Memory B cell (primary cell): ENCODE measurements around the gene NOTO.

Experiments used
- ATAC-seq: fragments of 150-1000 bp; cut with Tn5 transposase; 2 replicates; pipeline ENCODE4 v1.10.0; 2021; ENCODE audit warnings: low read depth, mild to moderate bottlenecking, moderate library complexity
- DNase-seq, 2 donors: peaks; one replicate each; pipeline ENCODE4 v3.0.0; 2022; ENCODE audit warnings: low spot score in 2 of 2
- H3K27ac Mint-ChIP-seq: one replicate; pipeline ENCODE4 v1.8.0; 2022; ENCODE audit warnings: mild to moderate bottlenecking, moderate library complexity, mixed read lengths
- H3K27me3 Mint-ChIP-seq: one replicate; pipeline ENCODE4 v1.8.0; 2022; ENCODE audit warnings: mixed read lengths
- H3K36me3 Mint-ChIP-seq: one replicate; pipeline ENCODE4 v1.8.0; 2022; ENCODE audit warnings: mild to moderate bottlenecking, mixed read lengths
- H3K4me1 Mint-ChIP-seq: one replicate; pipeline ENCODE4 v1.8.0; 2022; ENCODE audit warnings: mixed read lengths
- H3K4me3 Mint-ChIP-seq: one replicate; pipeline ENCODE4 v1.8.0; 2022; ENCODE audit warnings: mild to moderate bottlenecking, moderate library complexity, mixed read lengths
- H3K9me3 Mint-ChIP-seq: one replicate; pipeline ENCODE4 v1.8.0; 2022; ENCODE audit warnings: mixed read lengths

NOTO gene

GRCh38 chr2:73233932-73234832 is 31.8 kb downstream of the NOTO start, which contains the start of gene CCT7:
CCT7 (plus strand) TSS chr2:73234308; CDS start chr2:73234379, 71 bp downstream.
- Mint-ChIP-seq H3K36me3 (peaks cover 2% of the 10 kb centered on the region), H3K27ac (peak within 1 kb of the TSS; percentile 96), H3K4me3 (peak within 1 kb of the TSS; percentile 94), H3K9me3 (no peaks in the 10 kb centered on the region), H3K27me3 (no peaks in the 10 kb centered on the region), H3K4me1 (peaks cover 26% of the 10 kb centered on the region)
- DNase-seq: peak; percentile 83 to 84
- peak; percentile 70 for ATAC-seq

GRCh38 chr2:73235315-73236028 is 33.1 kb downstream of the NOTO start:
- Mint-ChIP-seq H3K4me1 (peaks cover 26% of the 10 kb centered on the region), H3K27ac (peak overlapping the region; percentile 96), H3K27me3 (no peaks in the 10 kb centered on the region), H3K9me3 (no peaks in the 10 kb centered on the region), H3K36me3 (peaks cover 4% of the 10 kb centered on the region), H3K4me3 (peak overlapping the region; percentile 94)
- DNase-seq (no peak), ATAC-seq (no peak)

DNA sequence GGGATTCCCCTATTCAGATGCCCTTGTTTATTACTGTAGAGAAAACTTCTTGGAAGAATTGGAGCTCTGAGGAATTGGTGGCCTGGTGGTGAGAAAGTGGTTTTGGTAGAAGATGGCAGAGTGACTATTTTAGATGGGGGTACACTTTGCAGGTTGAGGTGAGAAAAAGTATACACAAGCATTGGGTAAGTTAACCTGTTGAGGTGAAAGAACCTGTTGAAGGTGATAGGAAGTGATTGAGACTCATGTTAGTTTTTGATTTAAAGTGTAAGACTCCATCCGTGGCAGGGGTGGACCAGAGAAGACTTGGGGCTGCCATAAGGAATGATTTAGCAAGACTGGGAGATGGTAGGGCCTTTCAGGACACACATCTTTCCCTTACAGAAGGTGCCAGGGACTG is 34.8 kb downstream of the NOTO start:
- Mint-ChIP-seq H3K4me1 (peaks cover 26% of the 10 kb centered on the region), H3K4me3 (no peak overlapping the region), H3K27ac (peak overlapping the region; percentile 1), H3K36me3 (peaks cover 4% of the 10 kb centered on the region), H3K9me3 (no peaks in the 10 kb centered on the region), H3K27me3 (no peaks in the 10 kb centered on the region)
- no peak for ATAC-seq
- DNase-seq: no peak

GRCh38 chr2:73238149-73238548 is 35.8 kb downstream of the NOTO start:
- peaks cover 21% of the 10 kb centered on the region for H3K4me1 Mint-ChIP-seq
- H3K36me3 Mint-ChIP-seq: peaks cover 4% of the 10 kb centered on the region
- no peak overlapping the region for H3K4me3 Mint-ChIP-seq
- no peaks in the 10 kb centered on the region for H3K27me3 Mint-ChIP-seq
- no peaks in the 10 kb centered on the region for H3K9me3 Mint-ChIP-seq
- no peak for ATAC-seq
- DNase-seq: no peak
- no peak overlapping the region for H3K27ac Mint-ChIP-seq

DNA sequence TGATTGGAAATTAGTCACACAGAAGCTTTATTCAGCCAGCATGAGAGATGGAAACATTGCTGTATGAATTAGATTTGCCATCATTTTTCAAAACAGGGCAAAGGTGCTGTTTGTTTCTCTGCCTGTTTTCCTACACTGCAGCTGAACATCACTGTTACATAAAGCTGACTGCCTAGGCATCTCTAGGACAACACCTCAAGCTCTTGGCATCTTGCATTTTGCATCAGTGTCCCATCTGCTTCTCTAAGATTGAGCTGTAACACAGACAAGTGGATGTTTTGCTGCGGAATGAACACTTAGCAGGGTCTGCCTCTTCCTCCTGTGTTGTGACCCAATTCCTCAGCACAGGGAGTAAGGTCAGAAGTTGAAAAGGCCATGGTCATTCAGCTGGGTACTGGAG is 36.6 kb downstream of the NOTO start:
- DNase-seq (no peak), ATAC-seq (no peak)
- Mint-ChIP-seq H3K4me3 (no peak overlapping the region), H3K9me3 (no peaks in the 10 kb centered on the region), H3K27me3 (no peaks in the 10 kb centered on the region), H3K27ac (no peak overlapping the region), H3K36me3 (peaks cover 4% of the 10 kb centered on the region), H3K4me1 (peaks cover 21% of the 10 kb centered on the region)

DNA sequence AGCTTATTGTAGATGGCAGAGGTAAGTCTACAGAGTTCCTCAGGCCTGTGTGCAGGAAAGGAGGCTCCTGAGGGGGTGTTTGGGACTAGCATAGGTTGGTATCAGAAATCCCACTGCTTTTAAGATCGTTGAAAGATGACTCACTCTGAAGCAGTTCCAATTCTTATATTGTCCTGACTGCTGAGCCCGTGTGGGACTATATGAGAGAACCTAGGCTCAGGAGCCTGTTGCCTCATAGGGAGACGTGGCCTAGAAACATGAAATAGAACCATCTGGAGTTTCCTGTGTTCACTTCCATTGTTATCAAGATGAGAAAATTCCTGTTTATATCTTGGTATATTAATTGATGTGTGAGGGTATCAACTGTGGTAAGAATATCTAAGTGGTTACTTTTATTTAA is 37.4 kb downstream of the NOTO start:
- no peak overlapping the region for H3K4me3 Mint-ChIP-seq
- H3K9me3 Mint-ChIP-seq: no peaks in the 10 kb centered on the region
- peaks cover 20% of the 10 kb centered on the region for H3K4me1 Mint-ChIP-seq
- no peak overlapping the region for H3K27ac Mint-ChIP-seq
- peaks cover 4% of the 10 kb centered on the region for H3K36me3 Mint-ChIP-seq
- DNase-seq (no peak), ATAC-seq (no peak)
- H3K27me3 Mint-ChIP-seq: no peaks in the 10 kb centered on the region

DNA sequence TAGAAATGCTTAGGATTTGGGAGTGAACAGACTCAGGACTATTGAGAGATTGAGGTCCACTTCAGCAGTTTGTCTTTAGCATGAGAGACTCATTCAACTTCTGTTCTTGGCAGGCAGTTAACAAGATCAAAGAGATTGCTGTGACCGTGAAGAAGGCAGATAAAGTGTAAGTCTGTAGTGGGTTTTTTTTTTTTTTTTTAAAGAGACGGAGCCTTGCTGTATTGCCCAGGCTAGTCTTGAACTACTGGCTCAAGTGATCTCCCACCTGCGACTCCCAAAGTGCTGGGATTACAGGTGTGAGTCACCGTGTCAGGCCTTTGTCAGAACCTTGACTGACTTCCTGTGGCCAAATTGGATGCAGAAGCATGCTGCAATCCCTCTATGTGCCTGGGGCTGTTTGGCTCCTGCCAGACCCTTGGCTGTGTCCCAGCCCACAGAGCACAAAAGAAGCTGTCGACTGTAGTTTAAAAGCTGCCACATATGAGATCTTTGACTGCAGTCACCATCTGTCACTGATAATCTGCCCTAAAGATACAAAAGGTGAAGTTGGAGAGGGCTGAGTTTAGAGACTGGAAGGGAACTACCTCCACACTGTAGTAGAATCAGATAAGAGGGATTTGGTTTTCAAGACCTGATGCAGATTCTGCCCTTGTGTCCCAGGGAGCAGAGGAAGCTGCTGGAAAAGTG is 41.7 kb downstream of the NOTO start:
- H3K9me3 Mint-ChIP-seq: no peaks in the 10 kb centered on the region
- DNase-seq (no peak), ATAC-seq (no peak)
- no peak overlapping the region for H3K27ac Mint-ChIP-seq
- H3K4me1 Mint-ChIP-seq: peaks cover 4% of the 10 kb centered on the region
- H3K4me3 Mint-ChIP-seq: no peak overlapping the region
- peaks cover 22% of the 10 kb centered on the region for H3K36me3 Mint-ChIP-seq
- no peaks in the 10 kb centered on the region for H3K27me3 Mint-ChIP-seq

DNA sequence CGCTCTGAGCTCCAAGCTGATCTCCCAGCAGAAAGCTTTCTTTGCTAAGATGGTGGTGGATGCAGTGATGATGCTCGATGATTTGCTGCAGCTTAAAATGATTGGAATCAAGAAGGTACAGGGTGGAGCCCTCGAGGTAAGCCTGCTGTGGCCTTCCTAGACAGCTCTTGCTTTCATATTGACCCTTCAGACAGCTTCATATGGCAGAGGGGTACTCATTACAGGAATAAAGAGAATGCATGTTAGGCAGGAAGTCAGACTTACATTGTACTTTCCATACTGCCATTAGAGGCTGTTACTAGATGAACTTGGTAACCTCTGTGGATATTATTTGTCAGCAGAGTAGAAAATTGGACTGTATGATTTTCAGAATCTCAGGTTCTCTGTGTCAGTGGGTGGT is 42.2 kb downstream of the NOTO start:
- ATAC-seq (no peak), DNase-seq (no peak)
- Mint-ChIP-seq H3K9me3 (no peaks in the 10 kb centered on the region), H3K4me1 (peaks cover 4% of the 10 kb centered on the region), H3K27ac (no peak overlapping the region), H3K4me3 (no peak overlapping the region), H3K36me3 (peaks cover 23% of the 10 kb centered on the region), H3K27me3 (no peaks in the 10 kb centered on the region)

DNA sequence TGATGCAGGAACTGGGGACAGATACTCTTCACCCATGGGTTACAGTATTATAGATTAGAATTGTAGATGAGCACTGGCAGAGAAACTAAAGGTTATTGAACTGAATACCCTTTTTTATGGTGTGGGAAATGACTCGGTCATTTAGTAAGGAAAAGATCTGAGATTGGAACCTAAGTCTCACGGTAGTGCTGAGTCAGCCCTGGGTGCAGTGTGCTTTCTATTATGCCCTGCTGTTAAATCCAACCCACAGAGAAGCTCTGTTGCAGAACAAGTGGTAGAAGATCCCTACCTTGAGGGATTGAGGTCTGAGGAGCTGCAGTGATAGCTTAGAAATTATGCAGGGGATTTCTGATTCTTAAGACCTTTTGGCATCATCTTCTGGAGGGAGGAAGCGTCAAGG is 44.5 kb downstream of the NOTO start:
- H3K9me3 Mint-ChIP-seq: no peaks in the 10 kb centered on the region
- no peak for DNase-seq
- H3K4me1 Mint-ChIP-seq: peaks cover 4% of the 10 kb centered on the region
- H3K27ac Mint-ChIP-seq: peak overlapping the region; percentile 4
- peaks cover 38% of the 10 kb centered on the region for H3K36me3 Mint-ChIP-seq
- no peaks in the 10 kb centered on the region for H3K27me3 Mint-ChIP-seq
- no peak overlapping the region for H3K4me3 Mint-ChIP-seq
- ATAC-seq: no peak

- ATAC-seq (no peak), DNase-seq (no peak)
- H3K4me3 Mint-ChIP-seq: no peak overlapping the region
- no peak overlapping the region for H3K27ac Mint-ChIP-seq
- H3K4me1 Mint-ChIP-seq: peaks cover 4% of the 10 kb centered on the region
- peaks cover 44% of the 10 kb centered on the region for H3K36me3 Mint-ChIP-seq
- H3K27me3 Mint-ChIP-seq: no peaks in the 10 kb centered on the region
- no peaks in the 10 kb centered on the region for H3K9me3 Mint-ChIP-seq
Measured at GRCh38 chr2:73249636-73250035, 47.3 kb downstream of the NOTO start.

- peaks cover 2% of the 10 kb centered on the region for H3K4me1 Mint-ChIP-seq
- H3K27me3 Mint-ChIP-seq: no peaks in the 10 kb centered on the region
- ATAC-seq (no peak), DNase-seq (no peak)
- H3K27ac Mint-ChIP-seq: no peak overlapping the region
- H3K4me3 Mint-ChIP-seq: no peak overlapping the region
- peaks cover 38% of the 10 kb centered on the region for H3K36me3 Mint-ChIP-seq
- H3K9me3 Mint-ChIP-seq: no peaks in the 10 kb centered on the region
Measured at GRCh38 chr2:73250872-73251846, 48.8 kb downstream of the NOTO start.

GRCh38 chr2:73252238-73253027 is 50.1 kb downstream of the NOTO start:
- Mint-ChIP-seq H3K9me3 (no peaks in the 10 kb centered on the region), H3K4me1 (no peaks in the 10 kb centered on the region), H3K27me3 (no peaks in the 10 kb centered on the region), H3K36me3 (peaks cover 28% of the 10 kb centered on the region), H3K4me3 (no peak overlapping the region), H3K27ac (no peak overlapping the region)
- ATAC-seq (no peak), DNase-seq (no peak)

DNA sequence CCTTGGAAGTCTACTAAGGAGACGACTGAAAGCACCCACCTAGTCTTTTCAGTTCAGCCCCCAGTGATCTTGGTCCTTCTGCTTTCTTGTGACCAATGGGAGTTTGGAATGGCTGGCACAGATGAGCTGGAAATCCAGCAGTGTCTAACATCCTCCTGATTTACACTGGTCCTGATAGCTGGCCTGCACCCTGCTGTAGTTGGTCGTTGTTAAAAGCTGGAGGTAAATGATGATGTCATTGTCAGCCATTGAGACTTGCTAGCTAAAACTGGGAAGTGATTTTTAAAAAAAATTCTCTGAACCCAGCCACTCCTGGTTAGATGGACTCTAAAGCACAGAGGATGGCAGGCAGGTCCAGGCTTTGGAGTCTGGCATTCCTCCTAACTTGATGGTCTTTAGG is 51.0 kb downstream of the NOTO start:
- DNase-seq (no peak), ATAC-seq (no peak)
- Mint-ChIP-seq H3K27ac (no peak overlapping the region), H3K9me3 (no peaks in the 10 kb centered on the region), H3K4me1 (no peaks in the 10 kb centered on the region), H3K4me3 (no peak overlapping the region), H3K27me3 (no peaks in the 10 kb centered on the region), H3K36me3 (peaks cover 28% of the 10 kb centered on the region)
